ENCODE data around the gene EPHA10.

DNA sequence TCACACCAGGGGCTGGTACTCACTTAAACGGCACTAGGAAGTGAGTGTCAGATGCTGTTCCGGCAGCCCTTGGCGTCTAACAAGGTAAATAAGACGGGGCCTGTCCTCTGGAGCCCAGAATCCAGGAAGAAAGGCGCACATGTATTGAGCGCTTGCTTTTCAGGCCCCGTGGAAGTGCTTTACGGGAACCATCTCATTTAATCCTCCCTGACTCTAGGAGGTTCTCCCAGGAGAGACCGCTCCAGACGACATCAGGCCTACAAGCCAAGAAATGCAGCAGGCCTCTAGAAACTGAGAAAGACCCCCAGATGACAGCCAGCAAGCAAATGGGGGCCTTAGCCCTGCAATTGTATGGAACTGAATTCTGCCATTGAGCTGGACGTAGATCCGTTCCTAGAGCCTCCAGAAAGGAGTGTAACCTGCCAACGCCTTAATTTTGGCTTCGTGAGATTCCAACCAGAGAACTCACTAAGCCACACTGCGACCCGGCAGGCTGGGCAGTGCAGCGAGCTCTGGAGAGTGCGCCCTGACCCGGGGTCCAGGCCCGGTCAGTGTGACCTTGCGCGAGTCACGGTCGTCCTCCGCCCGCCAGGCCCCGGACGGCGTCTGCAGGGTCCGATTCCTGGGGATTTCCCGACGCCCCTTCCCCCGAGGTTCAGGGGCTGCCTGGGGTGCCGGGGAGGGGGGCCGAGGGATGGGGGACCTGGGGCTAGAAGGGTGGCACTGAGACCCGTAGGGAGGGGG lies 28.2 kb upstream of the EPHA10 start:
- TF ChIP-seq, protein P1, sequence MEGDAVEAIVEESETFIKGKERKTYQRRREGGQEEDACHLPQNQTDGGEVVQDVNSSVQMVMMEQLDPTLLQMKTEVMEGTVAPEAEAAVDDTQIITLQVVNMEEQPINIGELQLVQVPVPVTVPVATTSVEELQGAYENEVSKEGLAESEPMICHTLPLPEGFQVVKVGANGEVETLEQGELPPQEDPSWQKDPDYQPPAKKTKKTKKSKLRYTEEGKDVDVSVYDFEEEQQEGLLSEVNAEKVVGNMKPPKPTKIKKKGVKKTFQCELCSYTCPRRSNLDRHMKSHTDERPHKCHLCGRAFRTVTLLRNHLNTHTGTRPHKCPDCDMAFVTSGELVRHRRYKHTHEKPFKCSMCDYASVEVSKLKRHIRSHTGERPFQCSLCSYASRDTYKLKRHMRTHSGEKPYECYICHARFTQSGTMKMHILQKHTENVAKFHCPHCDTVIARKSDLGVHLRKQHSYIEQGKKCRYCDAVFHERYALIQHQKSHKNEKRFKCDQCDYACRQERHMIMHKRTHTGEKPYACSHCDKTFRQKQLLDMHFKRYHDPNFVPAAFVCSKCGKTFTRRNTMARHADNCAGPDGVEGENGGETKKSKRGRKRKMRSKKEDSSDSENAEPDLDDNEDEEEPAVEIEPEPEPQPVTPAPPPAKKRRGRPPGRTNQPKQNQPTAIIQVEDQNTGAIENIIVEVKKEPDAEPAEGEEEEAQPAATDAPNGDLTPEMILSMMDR (IDR thresholded peaks at IDR 0.05; ENCODE audit: insufficient read depth, low read length, poor library complexity, severe bottlenecking) = no peak
- TF ChIP-seq EZH2phosphoT487 (conservative IDR thresholded peaks at IDR 0.05; ENCODE audit: low read length) = no peak

All from SU-DHL-6 (cell line).